GM21717 (cell line): ENCODE data around the gene FLVCR2.

Source experiments
- ATAC-seq: cut with Tn5 transposase; IDR thresholded peaks from one replicate; pipeline ENCODE4 v1.9.1; 2021; ENCODE audit warnings: mild to moderate bottlenecking, moderate library complexity; ENCODE audit not compliant: unreplicated experiment

The FLVCR2 gene, protein sequence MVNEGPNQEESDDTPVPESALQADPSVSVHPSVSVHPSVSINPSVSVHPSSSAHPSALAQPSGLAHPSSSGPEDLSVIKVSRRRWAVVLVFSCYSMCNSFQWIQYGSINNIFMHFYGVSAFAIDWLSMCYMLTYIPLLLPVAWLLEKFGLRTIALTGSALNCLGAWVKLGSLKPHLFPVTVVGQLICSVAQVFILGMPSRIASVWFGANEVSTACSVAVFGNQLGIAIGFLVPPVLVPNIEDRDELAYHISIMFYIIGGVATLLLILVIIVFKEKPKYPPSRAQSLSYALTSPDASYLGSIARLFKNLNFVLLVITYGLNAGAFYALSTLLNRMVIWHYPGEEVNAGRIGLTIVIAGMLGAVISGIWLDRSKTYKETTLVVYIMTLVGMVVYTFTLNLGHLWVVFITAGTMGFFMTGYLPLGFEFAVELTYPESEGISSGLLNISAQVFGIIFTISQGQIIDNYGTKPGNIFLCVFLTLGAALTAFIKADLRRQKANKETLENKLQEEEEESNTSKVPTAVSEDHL

DNA sequence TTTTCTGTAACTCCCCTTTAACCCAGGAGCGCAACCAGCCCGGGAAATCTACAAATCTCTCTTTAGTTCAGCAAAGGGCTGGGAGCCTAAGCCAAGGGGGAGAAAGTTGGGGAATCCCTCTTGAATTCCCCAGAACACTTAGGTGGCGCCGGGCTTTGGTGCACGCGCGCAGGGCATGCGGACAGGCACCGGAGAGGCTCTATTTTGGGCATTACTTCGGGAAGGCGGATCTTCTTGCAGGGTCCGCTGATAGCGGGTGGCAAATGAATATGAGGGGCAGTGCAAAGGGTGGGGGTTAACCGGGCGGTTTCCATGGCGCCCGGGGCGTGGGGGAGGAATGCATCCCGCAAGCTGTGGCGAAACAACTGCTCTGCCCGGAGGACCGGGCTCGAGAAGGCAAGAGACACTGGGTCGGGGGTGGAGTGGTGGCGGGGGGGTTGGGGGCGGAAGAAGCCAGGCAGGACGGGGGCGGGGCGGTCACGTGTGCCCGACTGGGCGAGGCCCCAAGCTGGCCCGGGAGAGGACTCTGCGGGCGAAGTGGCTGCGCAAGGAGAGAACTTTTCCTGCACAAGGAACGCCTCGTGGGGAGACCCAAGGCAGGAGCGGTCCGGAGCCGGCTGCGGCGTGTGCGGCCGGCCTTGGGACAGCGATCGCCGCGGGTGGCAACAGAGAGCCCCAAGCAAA is at the start of gene FLVCR2:
TSS of gene FLVCR2 (plus strand) at position 519 of the 684 bp plus-strand sequence. CDS start 353 bp downstream, outside the sequence.
- ATAC-seq, result peak; percentile 42

DNA sequence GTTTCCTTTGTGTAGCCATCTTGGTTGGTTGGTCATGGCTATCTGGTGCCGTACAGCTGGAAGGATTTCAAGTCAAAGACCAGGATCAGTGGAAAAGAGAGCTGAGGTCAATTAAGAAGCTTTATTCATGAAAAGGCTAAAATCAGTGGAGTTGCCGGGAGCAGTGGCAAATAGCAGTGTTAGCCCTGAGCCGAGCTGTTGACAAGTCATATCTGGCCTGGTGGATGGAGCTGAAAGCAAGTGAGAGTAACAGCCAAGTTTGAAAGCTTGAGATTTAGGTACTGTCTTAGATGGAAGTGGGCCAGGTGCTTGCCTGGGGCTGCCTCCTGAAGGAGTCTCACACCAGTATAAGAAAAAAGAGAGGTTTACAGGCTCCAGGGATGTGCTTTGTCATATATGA is 47.2 kb upstream of the FLVCR2 start:
- ATAC-seq, result no peak

- no peak for ATAC-seq
Observed at GRCh38 chr14:75531660-75532317, 46.6 kb upstream of the FLVCR2 start.

DNA sequence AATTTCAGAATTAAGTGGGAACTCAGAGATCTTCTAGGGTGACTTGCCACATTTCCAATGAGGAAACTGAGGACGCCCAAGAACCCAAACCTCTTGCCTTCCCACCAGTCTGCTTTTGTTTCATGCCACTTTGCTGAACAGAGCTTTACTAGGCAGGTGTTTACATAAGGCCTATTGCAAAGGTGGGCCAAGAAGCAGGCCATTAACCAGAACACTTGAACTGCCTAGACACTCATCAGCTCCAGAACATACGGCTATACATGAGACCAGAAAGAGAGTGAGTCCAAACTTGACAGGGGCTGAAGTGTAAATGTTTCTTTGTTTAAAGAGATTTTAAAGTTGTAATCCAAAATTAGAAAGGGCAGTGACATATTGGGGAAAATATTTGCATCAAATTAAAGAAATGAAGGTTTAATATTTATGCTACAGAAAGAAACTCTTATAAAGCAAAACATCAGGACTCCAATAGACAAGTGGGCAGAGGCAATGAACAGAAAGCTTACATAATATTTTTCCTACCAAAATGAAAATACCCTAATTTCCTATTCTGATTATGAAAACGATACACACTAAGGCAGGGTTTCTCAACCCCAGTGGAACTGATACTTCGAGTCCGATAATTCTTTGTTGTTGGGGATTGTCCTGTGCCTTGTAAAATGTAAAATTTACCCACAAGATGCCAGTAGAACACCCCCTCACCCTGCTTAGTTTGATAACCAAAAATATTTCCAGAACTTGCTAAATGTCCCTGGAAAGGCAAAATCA is 44.4 kb upstream of the FLVCR2 start:
- ATAC-seq, result no peak

- no peak for ATAC-seq
Observed at GRCh38 chr14:75535164-75535898, 43.1 kb upstream of the FLVCR2 start.

DNA sequence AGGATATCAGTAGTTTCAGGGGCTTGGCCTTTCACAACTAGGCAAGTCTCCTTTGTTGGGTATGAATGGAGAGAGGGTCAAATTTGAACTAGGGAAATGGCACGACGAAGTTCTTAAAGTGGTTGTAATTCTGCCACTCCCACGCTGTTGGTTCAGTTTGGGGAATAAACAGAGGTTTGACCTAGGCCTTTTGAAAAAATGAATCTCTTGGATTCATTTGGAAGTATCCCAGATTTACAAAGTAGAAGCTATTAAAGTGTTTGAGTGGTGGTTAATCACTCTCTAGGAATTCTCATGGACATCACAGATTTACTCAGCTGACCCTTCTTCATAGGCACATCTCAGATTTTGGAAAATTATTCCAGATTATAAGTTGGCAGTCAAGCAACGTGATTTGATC is 41.3 kb upstream of the FLVCR2 start:
- ATAC-seq, result no peak

GRCh38 chr14:75539162-75539560 is 39.3 kb upstream of the FLVCR2 start:
- ATAC-seq, result no peak

GRCh38 chr14:75539561-75540478 is 38.6 kb upstream of the FLVCR2 start:
- peak; percentile 40 for ATAC-seq

DNA sequence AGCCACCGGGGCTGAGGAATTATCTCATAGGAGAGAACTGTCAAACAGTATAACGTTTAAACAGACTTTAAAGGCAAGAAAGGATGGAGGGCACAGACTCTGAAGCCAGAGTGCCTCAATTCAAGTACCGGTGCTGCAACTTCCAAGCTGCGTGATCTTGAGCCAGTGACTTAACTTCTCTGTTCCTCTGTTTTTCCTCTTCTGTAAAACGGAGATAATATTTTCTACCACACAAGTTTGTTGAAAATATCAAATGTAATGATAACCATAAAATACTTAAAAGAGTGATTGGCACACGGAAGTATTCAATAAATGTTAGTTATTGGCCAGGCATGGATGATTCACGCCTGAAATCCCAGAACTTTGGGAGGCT is 38.0 kb upstream of the FLVCR2 start:
- ATAC-seq, result no peak

GRCh38 chr14:75542588-75543091 is 35.8 kb upstream of the FLVCR2 start:
- ATAC-seq, result peak; percentile 58

DNA sequence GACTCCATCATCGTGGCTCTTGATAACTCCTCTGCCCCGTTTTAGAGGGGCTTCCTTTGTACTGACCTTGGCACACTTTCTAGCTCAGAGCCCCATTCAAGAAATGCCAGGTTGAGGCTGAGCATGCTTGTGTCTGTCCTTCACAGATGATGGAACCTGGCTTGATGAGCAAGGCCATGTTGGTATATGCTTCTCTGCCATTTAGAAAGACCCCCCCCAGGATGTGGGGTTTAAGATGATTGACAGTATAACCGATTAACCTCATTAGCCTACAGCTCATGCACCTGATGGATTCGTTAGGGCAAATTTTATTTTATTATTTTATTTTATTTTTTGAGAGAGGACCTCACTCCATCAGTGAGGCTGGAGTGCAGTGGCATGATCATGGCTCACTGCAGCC is 35.2 kb upstream of the FLVCR2 start:
- no peak for ATAC-seq

DNA sequence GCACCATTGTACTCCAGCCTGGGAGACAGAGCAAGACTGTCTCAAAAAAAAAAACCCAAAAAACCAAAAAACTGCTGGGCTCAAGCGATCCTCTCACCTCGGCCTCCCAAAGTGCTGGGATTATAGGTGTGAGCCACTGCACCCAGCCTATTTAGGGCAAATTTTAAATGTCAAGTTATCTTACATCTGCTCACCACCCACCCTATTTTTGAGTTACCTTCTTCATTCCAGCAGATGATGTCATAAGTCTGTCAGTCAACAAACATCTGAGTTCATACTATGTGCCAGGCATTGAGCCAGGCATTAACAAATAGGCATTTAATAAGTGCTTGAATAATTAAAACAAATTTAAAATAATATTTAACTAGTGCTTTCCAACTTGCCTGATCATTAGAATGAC is 34.6 kb upstream of the FLVCR2 start:
- no peak for ATAC-seq

GRCh38 chr14:75545907-75546306 is 32.5 kb upstream of the FLVCR2 start:
- ATAC-seq, result no peak

- no peak for ATAC-seq
Observed at GRCh38 chr14:75547552-75548250, 30.7 kb upstream of the FLVCR2 start.

- no peak for ATAC-seq
Observed at GRCh38 chr14:75548544-75548943, 29.9 kb upstream of the FLVCR2 start.

- peak; percentile 58 for ATAC-seq
Observed at GRCh38 chr14:75549169-75549568, 29.3 kb upstream of the FLVCR2 start.

- no peak for ATAC-seq
Observed at GRCh38 chr14:75551021-75551420, 27.4 kb upstream of the FLVCR2 start.

GRCh38 chr14:75553157-75553556 is 25.3 kb upstream of the FLVCR2 start:
- no peak for ATAC-seq
